GM10847 (cell line): ENCODE results near the gene BRF1.

Experiments
- POLR2A ChIP-seq: IDR thresholded peaks from 2 replicates; pipeline ENCODE4 v1.6.1; 2011; ENCODE audit not compliant: insufficient read length; ENCODE audit errors: extremely low read depth

BRF1 gene

GRCh38 chr14:105335735-105336476 is 35.1 kb upstream of the BRF1 start:
- TF ChIP-seq POLR2A = no peak

- no peak for TF ChIP-seq POLR2A
Observed at GRCh38 chr14:105334383-105335230, 33.8 kb upstream of the BRF1 start.

- no peak for TF ChIP-seq POLR2A
Observed at GRCh38 chr14:105333613-105334364, 33.0 kb upstream of the BRF1 start.

- no peak for TF ChIP-seq POLR2A
Observed at GRCh38 chr14:105333020-105333490, 32.3 kb upstream of the BRF1 start.

GRCh38 chr14:105332350-105332874 is 31.6 kb upstream of the BRF1 start:
- no peak for TF ChIP-seq POLR2A

GRCh38 chr14:105331575-105332349 is 31.0 kb upstream of the BRF1 start:
- no peak for TF ChIP-seq POLR2A

- no peak for TF ChIP-seq POLR2A
Observed at GRCh38 chr14:105330491-105330895, 29.7 kb upstream of the BRF1 start.

- TF ChIP-seq POLR2A = no peak
Observed at GRCh38 chr14:105329411-105330150, 28.8 kb upstream of the BRF1 start.

- TF ChIP-seq POLR2A = no peak
Observed at GRCh38 chr14:105328678-105329390, 28.0 kb upstream of the BRF1 start.

GRCh38 chr14:105328070-105328677 is 27.4 kb upstream of the BRF1 start:
- no peak for TF ChIP-seq POLR2A

- no peak for TF ChIP-seq POLR2A
Observed at GRCh38 chr14:105326891-105327694, 26.3 kb upstream of the BRF1 start.

GRCh38 chr14:105326568-105326867 is 25.7 kb upstream of the BRF1 start:
- TF ChIP-seq POLR2A = no peak
